Brain pericyte (primary cell): Measurements from ENCODE around the gene ROMO1.
"Not testable (repeated sequence)": the region's sequence is repeated elsewhere in the genome, so short reads cannot be mapped to it uniquely, and the experiment has no call there.

Source experiments
- DNase-seq: peaks from one replicate; pipeline ENCODE4 v3.0.0-alpha.2; 2012; ENCODE audit warnings: low read depth, low spot score

ROMO1 gene

DNA sequence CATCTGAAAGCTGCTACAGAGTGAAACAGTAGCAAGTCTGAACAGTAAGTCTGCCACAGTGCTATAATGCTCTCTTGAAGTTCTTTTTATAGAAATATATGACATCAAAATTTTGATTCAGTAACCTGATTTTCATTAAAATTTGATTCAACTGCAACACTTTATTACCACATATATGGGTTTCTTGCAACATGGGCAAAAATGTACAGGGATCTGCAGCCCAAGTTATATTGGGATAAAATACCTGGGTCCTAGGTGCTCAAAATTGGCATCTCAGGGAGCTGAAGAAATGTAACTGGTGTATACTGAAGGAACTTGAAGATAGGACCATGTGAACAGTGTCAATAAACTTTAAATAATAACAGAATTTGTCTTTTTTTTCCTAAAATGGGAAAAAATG lies 10.8 kb downstream of the ROMO1 start:
- no peak for DNase-seq

GRCh38 chr20:35710884-35711587 lies 11.8 kb downstream of the ROMO1 start:
- no peak for DNase-seq

DNA sequence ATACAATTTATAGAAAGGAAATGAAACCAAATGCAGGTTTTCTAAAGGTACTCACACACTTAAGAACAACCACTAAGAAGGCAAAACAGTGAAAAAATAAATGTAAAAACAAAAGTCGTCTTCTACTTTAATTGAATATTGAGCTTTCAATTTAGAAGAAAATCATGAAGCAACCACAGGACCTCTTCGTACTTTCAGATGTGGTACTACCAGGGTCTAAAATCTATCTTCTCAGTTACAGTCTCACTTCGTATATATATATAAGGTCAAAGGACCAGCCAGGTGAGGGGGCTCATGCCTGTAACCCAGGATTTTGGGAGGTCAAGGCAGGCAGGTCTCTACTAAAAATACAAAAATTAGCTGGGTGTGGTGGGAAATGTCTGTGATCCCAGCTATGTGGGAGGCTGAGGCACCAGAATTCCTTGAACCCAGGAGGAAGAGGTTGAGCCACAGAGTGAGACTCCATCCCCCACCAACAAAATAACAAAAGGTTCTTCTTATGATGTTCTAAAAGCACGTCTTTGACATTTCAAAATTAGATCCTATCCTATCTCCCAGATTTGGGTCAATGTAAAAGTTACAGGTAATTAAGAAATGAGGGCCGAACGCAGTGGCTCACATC lies 12.5 kb downstream of the ROMO1 start:
- no peak for DNase-seq

GRCh38 chr20:35713120-35713519 lies 13.9 kb downstream of the ROMO1 start:
- DNase-seq, result not testable (repeated sequence)

GRCh38 chr20:35714127-35714526 lies 14.9 kb downstream of the ROMO1 start:
- DNase-seq, result no peak

- no peak for DNase-seq
Observed at GRCh38 chr20:35715652-35716051, 16.4 kb downstream of the ROMO1 start.

DNA sequence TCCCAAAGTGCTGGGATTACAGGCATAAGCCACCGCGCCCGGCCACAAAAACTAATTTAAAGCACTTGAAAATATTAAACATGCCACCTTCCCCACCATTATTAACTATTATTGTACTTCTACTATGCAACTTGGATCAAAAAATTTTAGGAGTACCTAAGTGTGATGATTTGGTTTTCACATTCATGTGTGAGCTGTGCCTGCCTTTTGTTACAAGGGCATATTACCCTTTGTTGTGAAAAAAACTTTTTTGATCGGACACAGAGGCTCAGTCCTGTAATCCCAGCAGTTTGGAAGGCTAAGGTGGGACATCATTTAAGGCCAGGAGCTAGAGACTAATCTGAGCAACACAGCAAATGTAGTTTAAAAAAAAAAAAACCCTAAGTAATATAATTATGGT lies 17.1 kb downstream of the ROMO1 start:
- no peak for DNase-seq

GRCh38 chr20:35718321-35718720 lies 19.1 kb downstream of the ROMO1 start:
- not testable (repeated sequence) for DNase-seq

DNA sequence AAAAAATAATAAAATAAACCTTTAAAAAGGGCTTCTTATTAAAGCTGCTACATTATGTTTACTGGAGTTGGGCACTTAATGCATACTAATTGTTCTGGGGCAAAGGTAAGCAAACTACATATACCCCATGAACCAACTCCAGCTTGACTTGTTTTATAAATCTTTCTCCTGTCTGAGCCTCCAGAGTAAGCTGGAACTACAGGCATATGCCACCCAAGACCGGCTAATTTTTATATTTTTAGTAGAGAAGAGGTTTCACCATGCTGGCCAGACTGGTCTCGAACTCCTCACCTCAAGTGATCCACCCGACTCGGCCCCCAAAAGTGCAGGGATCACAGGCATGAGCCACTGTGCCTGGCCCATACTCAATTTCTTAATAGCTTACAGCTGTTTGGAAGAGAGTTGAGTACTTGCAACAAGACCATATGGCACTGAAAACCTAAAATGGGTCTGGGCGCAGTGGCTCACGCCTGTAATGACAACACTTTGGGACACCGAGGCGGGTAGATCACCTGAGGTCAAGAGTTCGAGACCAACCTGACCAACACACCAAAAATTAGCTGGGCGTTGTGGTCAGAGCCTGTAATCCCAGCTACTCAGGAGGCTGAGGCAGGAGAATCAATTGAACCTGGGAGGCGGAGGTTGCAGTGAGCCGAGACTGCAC lies 19.9 kb downstream of the ROMO1 start:
- no peak for DNase-seq

DNA sequence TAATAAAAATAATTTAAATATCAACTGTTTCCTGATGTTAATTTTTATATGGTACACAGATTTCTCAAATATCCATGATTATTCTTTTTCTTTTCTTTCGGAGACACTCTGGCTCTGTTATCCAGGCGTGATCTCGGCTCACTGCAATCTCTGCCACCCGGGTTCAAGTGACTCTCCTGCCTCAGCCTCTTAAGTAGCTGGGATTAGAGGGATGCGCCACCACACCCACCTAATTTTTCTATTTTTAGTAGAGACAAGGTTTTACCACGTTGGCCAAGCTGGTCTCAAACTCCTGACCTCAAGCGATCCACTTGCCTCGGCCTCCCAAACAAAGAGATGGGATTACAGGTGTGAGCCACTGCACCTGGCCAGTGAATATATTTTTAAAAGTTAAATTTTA lies 20.5 kb downstream of the ROMO1 start:
- no peak for DNase-seq

GRCh38 chr20:35720165-35721123 lies 21.2 kb downstream of the ROMO1 start:
- no peak for DNase-seq

GRCh38 chr20:35721219-35721618 lies 22.0 kb downstream of the ROMO1 start:
- no peak for DNase-seq

DNA sequence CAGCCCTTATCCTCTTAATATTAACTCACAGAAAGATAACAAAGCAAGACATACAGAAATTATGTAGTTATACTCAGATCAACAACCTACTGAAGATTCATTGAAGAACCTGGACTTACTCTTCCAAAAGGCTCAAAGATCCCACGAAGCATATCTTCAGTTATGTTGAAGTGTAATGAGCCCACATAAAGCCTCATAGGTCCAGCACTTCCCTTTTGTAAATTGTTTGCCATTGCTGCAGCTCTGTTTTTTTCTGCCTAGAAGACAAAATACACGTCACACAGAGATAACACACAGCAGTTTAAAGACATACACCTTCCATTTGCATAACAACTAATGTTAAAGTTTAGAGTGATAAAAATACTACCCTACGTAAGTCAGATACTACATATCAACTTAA lies 22.4 kb downstream of the ROMO1 start:
- DNase-seq, result no peak

DNA sequence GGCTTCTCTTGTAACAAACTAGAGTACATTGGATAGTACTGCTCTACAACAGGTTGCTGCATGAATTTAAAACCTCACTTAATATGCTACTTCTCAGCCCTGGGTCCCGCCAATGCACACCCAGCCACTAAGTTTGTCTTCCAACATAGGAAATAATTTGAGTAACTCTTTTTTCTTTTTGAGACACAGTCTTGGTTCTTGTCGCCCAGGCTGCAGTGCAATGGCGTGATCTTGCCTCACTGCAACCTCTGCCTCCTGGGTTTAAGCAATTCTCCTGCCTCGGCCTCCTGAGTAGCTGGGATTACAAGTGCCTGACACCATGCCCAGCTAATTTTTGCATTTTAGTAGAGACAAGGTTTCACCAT lies 24.1 kb downstream of the ROMO1 start:
- DNase-seq, result not testable (repeated sequence)

- not testable (repeated sequence) for DNase-seq
Observed at GRCh38 chr20:35723652-35724320, 24.6 kb downstream of the ROMO1 start.

DNA sequence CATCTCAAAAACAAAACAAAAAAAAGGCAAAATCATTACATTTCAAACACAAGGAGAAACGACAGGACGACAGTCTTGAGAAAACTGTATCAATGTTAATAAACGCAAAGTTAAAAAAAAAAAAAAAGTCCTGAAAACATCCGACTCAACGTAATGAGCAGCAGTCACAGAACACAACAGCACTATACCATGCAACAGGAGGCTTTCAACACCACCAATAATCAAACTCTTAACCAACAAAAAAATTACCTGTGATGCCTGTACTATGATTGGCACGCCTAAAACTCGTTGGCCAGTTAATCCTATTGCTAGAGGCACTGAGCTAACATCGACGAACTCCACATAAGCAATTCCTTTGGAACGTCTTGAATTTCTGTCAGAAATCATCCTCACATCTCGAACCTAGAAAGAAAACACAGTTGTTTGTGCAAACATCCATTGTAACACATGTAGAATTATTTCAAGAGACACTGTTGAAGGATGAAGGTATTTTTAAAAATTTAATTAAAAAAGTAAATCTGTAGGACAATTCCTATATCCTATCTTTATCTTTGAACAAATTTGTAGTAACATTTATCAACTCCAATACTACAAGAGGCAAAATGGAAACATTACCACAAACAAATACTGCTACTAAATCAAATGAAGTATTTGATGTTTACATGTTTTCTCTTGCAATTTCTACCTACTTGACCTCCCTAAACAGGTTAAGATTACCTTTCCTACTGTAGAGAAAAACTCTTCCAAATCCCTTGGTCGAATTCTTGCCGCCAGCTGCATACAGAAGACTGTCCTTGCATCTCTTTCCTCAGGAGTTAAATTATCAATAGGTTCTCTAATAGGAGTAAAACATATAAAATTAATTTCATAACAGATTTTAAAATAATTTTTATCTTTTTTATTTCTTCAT lies 25.4 kb downstream of the ROMO1 start:
- DNase-seq, result no peak

DNA sequence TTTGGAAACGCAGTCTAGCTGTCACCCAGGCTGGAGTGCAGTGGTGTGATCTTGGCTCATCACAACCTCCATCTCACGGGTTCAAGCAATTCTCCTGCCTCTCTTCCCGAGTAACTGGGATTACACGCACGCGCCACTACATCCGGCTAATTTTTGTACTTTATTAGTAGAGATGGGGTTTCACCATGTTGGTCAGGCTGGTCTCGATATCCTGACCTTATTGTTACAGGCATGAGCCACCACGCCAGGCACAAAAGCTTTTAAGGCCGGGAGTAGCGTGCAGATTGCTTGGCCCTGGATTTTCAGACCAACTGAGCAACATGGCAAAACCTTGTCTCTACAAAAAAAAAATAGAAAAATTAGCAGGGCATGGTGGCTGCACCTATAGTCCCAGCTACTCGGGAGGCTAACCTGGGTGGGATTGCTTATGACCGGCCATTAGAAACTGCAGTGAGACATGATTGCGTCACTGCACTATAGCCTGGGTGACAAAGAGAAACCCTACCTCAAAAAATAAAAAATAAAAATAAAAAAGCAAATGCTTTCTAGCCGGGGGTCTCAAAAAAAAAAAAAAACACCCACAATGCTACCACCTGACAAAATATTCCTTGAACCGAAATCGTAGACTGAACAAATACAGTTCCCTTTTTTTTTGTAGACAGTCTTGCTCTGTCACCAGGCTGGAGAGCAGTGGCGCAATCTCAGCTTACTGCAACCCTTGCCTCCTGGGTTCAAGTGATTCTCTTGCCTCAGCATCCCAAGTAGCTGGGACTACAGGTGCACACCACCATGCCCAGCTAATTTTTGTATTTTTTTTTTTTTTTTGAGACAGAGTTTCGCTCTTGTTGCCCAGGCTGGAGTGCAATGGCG lies 27.9 kb downstream of the ROMO1 start:
- no peak for DNase-seq

DNA sequence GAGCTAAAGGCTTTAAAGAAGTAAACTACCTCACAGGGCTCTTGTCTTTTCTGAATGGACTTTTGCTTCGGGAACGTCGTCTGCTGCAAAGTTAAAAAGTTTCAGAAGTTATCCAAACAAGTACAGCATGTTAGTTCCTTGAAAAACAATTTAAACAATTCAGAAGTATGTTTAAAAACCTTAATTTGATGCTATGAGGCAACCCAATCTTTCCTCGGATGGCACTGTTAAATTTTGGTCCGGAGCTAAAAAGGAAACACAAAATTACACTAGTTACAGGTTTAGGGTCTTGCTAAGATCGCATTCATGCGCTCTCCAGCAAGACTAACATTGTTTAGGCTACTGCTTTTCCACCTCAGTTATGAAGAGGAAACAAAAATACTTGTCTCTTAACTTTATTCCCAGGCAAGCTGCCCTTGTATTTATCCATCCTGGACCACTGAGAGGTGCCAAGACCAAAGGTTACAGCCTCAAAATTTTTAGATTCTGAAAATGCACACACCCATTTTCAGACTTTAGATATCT lies 30.1 kb downstream of the ROMO1 start:
- no peak for DNase-seq
